Nephron progenitor cell (in vitro differentiated cells): Measurements from ENCODE around the gene KRT1.

Source experiments
- DNase-seq: peaks from one replicate; pipeline ENCODE4 v3.0.0; 2021
- H3K27ac Mint-ChIP-seq: 2 replicates; pipeline ENCODE4 v1.8.0; 2021; ENCODE audit warnings: mild to moderate bottlenecking, moderate library complexity, mixed read lengths
- H3K27me3 Mint-ChIP-seq: 2 replicates; pipeline ENCODE4 v1.8.0; 2021; ENCODE audit warnings: mild to moderate bottlenecking, low read depth, mixed read lengths; ENCODE audit not compliant: poor library complexity
- H3K36me3 Mint-ChIP-seq: 2 replicates; pipeline ENCODE4 v1.8.0; 2021; ENCODE audit warnings: low read depth, mixed read lengths
- H3K4me1 Mint-ChIP-seq: 2 replicates; pipeline ENCODE4 v1.8.0; 2021; ENCODE audit warnings: mixed read lengths
- H3K4me3 Mint-ChIP-seq: 2 replicates; pipeline ENCODE4 v1.8.0; 2021; ENCODE audit warnings: mild to moderate bottlenecking, moderate library complexity, mixed read lengths
- H3K9me3 Mint-ChIP-seq: 2 replicates; pipeline ENCODE4 v1.8.0; 2021; ENCODE audit warnings: mild to moderate bottlenecking, moderate library complexity, mixed read lengths
- CTCF ChIP-seq: fragments of 200-600 bp; sonication (generic); IDR thresholded peaks from 2 replicates; pipeline ENCODE4 v1.5.0; 2021; ENCODE audit warnings: antibody characterized with exemption

Gene KRT1

GRCh38 chr12:52630599-52631200 lies 49.5 kb downstream of the KRT1 start:
- Mint-ChIP-seq H3K27me3 (peaks cover 12% of the 10 kb centered on the region), H3K27ac (no peak overlapping the region)

GRCh38 chr12:52630008-52630500 lies 50.2 kb downstream of the KRT1 start:
- H3K27ac Mint-ChIP-seq: no peak overlapping the region
- H3K4me1 Mint-ChIP-seq: peaks cover 7% of the 10 kb centered on the region
- TF ChIP-seq CTCF: no peak
- DNase-seq: no peak
- H3K9me3 Mint-ChIP-seq: no peaks in the 10 kb centered on the region
- H3K27me3 Mint-ChIP-seq: peaks cover 12% of the 10 kb centered on the region
- H3K36me3 Mint-ChIP-seq: no peaks in the 10 kb centered on the region
- no peak overlapping the region for H3K4me3 Mint-ChIP-seq

More at GRCh38 chr12:52630599-52631200, 49.5 kb downstream of the KRT1 start:
- DNase-seq: no peak
- TF ChIP-seq CTCF: no peak
- H3K9me3 Mint-ChIP-seq: no peaks in the 10 kb centered on the region
- peaks cover 7% of the 10 kb centered on the region for H3K4me1 Mint-ChIP-seq
- H3K36me3 Mint-ChIP-seq: no peaks in the 10 kb centered on the region
- no peak overlapping the region for H3K4me3 Mint-ChIP-seq

GRCh38 chr12:52629281-52630007 lies 50.8 kb downstream of the KRT1 start:
- no peak for DNase-seq
- no peaks in the 10 kb centered on the region for H3K9me3 Mint-ChIP-seq
- no peak overlapping the region for H3K27ac Mint-ChIP-seq
- no peak overlapping the region for H3K4me3 Mint-ChIP-seq
- H3K27me3 Mint-ChIP-seq: peaks cover 10% of the 10 kb centered on the region
- no peaks in the 10 kb centered on the region for H3K36me3 Mint-ChIP-seq
- peaks cover 7% of the 10 kb centered on the region for H3K4me1 Mint-ChIP-seq
- no peak for TF ChIP-seq CTCF

GRCh38 chr12:52628841-52629240 lies 51.4 kb downstream of the KRT1 start:
- DNase-seq: no peak
- H3K36me3 Mint-ChIP-seq: no peaks in the 10 kb centered on the region
- H3K27me3 Mint-ChIP-seq: peaks cover 4% of the 10 kb centered on the region

GRCh38 chr12:52628111-52628507 lies 52.1 kb downstream of the KRT1 start:
- peaks cover 3% of the 10 kb centered on the region for H3K27me3 Mint-ChIP-seq

More at GRCh38 chr12:52628841-52629240, 51.4 kb downstream of the KRT1 start:
- Mint-ChIP-seq H3K4me1 (peaks cover 7% of the 10 kb centered on the region), H3K9me3 (no peaks in the 10 kb centered on the region), H3K4me3 (no peak overlapping the region), H3K27ac (no peak overlapping the region)
- no peak for TF ChIP-seq CTCF

More at GRCh38 chr12:52628111-52628507, 52.1 kb downstream of the KRT1 start:
- Mint-ChIP-seq H3K9me3 (peaks cover under 1% of the 10 kb centered on the region), H3K27ac (no peak overlapping the region), H3K4me1 (peaks cover 7% of the 10 kb centered on the region), H3K36me3 (no peaks in the 10 kb centered on the region), H3K4me3 (no peak overlapping the region)
- no peak for TF ChIP-seq CTCF
- DNase-seq: no peak
